ENCODE results near the gene SETD7. TPM values are rescaled to one million over a fixed set of nuclear protein-coding genes. Genes with fewer than 3 reads are reported as not detected.

SETD7 gene
- total RNA-seq, 4 donors from 2014 or later, result 9.3 to 37.1 (median 16.0) TPM

GRCh38 chr4:139562067-139562684 is 6.2 kb upstream of the SETD7 start:
- Histone ChIP-seq H3K27ac (no peak overlapping the region), H3K4me3 (no peak overlapping the region), H3K36me3 (no peaks in the 10 kb centered on the region), H3K27me3 (no peaks in the 10 kb centered on the region), H3K4me1 (peaks cover 0 to 26% (median 4%) of the 10 kb centered on the region in 4 donors), H3K9me3 (no peaks in the 10 kb centered on the region)
- DNase-seq, result no peak
- no peak for TF ChIP-seq POLR2A (IDR thresholded peaks at IDR 0.05)

DNA sequence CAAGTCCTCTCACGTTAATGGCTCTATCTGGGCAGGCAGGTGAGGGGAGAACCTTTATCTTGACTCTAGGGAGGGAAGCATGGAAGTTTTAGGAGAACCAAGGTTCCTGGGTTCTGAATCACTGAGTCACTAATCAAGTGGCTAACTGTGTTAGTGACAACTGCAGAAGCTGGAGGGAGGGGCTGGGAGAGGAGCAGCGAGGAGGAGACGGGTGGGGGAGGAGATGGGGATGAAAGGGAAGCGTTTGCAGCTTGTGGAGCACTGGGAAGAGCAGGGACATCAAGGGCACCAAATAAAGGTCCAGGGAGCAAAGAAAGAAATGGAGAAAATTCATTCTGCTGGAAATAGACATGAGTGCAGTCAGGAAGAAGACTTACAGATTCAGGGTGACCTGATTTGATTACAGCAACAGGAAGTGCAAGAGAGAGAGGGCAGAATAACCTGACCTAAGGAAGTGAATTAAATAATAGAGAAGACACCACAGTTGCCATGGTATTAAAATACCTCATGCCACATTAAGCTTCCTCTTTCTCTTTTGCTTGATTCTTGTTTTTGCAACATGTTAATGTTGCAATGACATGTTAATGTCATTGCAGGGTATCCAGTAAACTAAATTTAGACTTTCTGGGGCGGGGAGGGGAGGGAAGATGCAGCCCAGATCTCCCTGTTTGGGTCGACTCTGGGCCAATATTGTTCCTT is 4.5 kb upstream of the SETD7 start:
- H3K27ac ChIP-seq, result peak overlapping the region; percentile 10 to 70 (median 48)
- H3K27me3 ChIP-seq, result no peaks in the 10 kb centered on the region
- no peak for DNase-seq
- no peak overlapping the region for H3K4me3 ChIP-seq
- H3K4me1 ChIP-seq, result peaks cover 0 to 27% (median 4%) of the 10 kb centered on the region in 4 donors
- TF ChIP-seq, protein P1, sequence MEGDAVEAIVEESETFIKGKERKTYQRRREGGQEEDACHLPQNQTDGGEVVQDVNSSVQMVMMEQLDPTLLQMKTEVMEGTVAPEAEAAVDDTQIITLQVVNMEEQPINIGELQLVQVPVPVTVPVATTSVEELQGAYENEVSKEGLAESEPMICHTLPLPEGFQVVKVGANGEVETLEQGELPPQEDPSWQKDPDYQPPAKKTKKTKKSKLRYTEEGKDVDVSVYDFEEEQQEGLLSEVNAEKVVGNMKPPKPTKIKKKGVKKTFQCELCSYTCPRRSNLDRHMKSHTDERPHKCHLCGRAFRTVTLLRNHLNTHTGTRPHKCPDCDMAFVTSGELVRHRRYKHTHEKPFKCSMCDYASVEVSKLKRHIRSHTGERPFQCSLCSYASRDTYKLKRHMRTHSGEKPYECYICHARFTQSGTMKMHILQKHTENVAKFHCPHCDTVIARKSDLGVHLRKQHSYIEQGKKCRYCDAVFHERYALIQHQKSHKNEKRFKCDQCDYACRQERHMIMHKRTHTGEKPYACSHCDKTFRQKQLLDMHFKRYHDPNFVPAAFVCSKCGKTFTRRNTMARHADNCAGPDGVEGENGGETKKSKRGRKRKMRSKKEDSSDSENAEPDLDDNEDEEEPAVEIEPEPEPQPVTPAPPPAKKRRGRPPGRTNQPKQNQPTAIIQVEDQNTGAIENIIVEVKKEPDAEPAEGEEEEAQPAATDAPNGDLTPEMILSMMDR (IDR thresholded peaks at IDR 0.05), result no peak
- TF ChIP-seq POLR2A (IDR thresholded peaks at IDR 0.05), result no peak
- H3K9me3 ChIP-seq, result no peaks in the 10 kb centered on the region
- H3K36me3 ChIP-seq, result no peaks in the 10 kb centered on the region

DNA sequence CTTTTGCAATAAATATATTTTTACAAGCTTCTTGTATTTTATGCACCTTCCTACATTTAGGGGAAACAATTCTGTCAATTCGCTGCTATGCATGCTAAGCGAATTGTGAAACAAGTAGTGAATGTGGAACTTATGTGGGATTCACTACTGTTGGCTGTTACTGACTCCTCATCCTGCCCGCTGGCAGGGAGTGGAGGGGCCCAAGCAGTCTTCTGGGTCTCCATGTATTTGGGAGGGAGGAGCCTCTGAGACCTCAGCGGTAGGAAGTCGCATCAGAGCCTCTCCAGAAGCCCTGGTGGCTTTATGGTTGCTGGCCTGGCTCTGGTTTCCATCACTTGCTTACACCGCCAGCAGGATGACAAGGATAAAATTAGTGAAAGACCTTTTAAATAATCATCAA is 3.7 kb upstream of the SETD7 start:
- Histone ChIP-seq H3K27ac (peak overlapping the region in 1 of 4 donors; percentile 35), H3K9me3 (no peaks in the 10 kb centered on the region), H3K36me3 (no peaks in the 10 kb centered on the region), H3K4me3 (no peak overlapping the region), H3K4me1 (peaks cover 0 to 27% (median 4%) of the 10 kb centered on the region in 4 donors), H3K27me3 (no peaks in the 10 kb centered on the region)
- TF ChIP-seq POLR2A (IDR thresholded peaks at IDR 0.05), result no peak
- TF ChIP-seq, protein P1 (IDR thresholded peaks at IDR 0.05), result no peak
- no peak for DNase-seq

DNA sequence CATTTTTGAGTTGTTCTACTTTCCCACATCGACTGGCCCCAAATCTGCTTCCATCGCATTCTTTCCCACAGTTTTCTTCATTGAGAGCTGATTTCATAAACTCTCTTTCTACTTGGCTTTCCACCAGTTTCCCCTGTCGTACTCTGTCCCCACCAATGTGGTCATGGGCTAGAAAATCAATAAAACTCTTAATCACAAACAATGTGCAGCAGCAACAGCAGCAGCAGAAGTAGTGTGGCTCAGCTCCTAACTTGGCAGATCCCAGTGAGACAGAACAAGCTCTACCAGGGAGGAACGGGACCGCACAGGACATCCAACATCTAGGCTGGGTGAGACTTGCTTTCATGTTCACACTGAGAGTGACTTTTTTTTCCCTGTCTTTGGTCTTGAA is 3.1 kb upstream of the SETD7 start:
- Histone ChIP-seq H3K27ac (peak overlapping the region in 1 of 4 donors; percentile 18), H3K9me3 (no peaks in the 10 kb centered on the region), H3K4me1 (peaks cover 0 to 27% (median 4%) of the 10 kb centered on the region in 4 donors), H3K36me3 (no peaks in the 10 kb centered on the region), H3K27me3 (no peaks in the 10 kb centered on the region), H3K4me3 (no peak overlapping the region)
- no peak for DNase-seq
- TF ChIP-seq, protein P1 (IDR thresholded peaks at IDR 0.05), result no peak
- TF ChIP-seq POLR2A (IDR thresholded peaks at IDR 0.05), result no peak

GRCh38 chr4:139558235-139559088 is 2.4 kb upstream of the SETD7 start:
- H3K9me3 ChIP-seq, result no peaks in the 10 kb centered on the region
- no peaks in the 10 kb centered on the region for H3K36me3 ChIP-seq
- no peak for DNase-seq
- no peak for TF ChIP-seq POLR2A (IDR thresholded peaks at IDR 0.05)
- TF ChIP-seq, protein P1 (IDR thresholded peaks at IDR 0.05), result no peak
- H3K27me3 ChIP-seq, result no peaks in the 10 kb centered on the region
- peak overlapping the region in 1 of 4 donors; percentile 96 for H3K27ac ChIP-seq
- H3K4me3 ChIP-seq, result no peak overlapping the region
- H3K4me1 ChIP-seq, result peaks cover 0 to 27% (median 4%) of the 10 kb centered on the region in 4 donors

Data from Peyer's patch (tissue), 4 donors.